ENCODE data around the gene PLAU. TPM values are rescaled to one million over a fixed set of nuclear protein-coding genes. Genes with fewer than 3 reads are reported as not detected.

Gene PLAU
- total RNA-seq, 6 experiments from 2014 or later, result 14.0 to 25.5 (median 24.0) TPM

- Mint-ChIP-seq H3K27me3 (ENCODE audit: insufficient read depth) (no peaks in the 10 kb centered on the region; the same call in 1 of the 2 replicates), H3K27ac (no peak overlapping the region), H3K9me3 (no peaks in the 10 kb centered on the region), H3K4me1 (ENCODE audit: low read depth) (peaks cover 9% of the 10 kb centered on the region), H3K4me3 (no peak overlapping the region), H3K36me3 (ENCODE audit: low read depth) (no peaks in the 10 kb centered on the region)
- DNase-seq, result no peak
- TF ChIP-seq CTCF (IDR thresholded peaks at IDR 0.05), result no peak
These were observed 21.1 kb downstream of the PLAU start for GRCh38 chr10:73931767-73932619.

GRCh38 chr10:73932620-73933112, 21.7 kb downstream of the PLAU start:
- H3K9me3 Mint-ChIP-seq, result no peaks in the 10 kb centered on the region
- no peaks in the 10 kb centered on the region for H3K36me3 Mint-ChIP-seq (ENCODE audit: low read depth)
- no peaks in the 10 kb centered on the region; the same call in 1 of the 2 replicates for H3K27me3 Mint-ChIP-seq (ENCODE audit: insufficient read depth)
- DNase-seq, result no peak
- no peak overlapping the region for H3K27ac Mint-ChIP-seq
- no peak for TF ChIP-seq CTCF (IDR thresholded peaks at IDR 0.05)
- H3K4me1 Mint-ChIP-seq (ENCODE audit: low read depth), result peaks cover 15% of the 10 kb centered on the region
- H3K4me3 Mint-ChIP-seq, result no peak overlapping the region

- Mint-ChIP-seq H3K4me1 (ENCODE audit: low read depth) (peaks cover 26% of the 10 kb centered on the region), H3K4me3 (no peak overlapping the region), H3K27me3 (ENCODE audit: insufficient read depth) (no peaks in the 10 kb centered on the region; the same call in 1 of the 2 replicates), H3K9me3 (no peaks in the 10 kb centered on the region), H3K27ac (no peak overlapping the region), H3K36me3 (ENCODE audit: low read depth) (no peaks in the 10 kb centered on the region)
- no peak for TF ChIP-seq CTCF (IDR thresholded peaks at IDR 0.05)
- no peak for DNase-seq
These were observed 23.1 kb downstream of the PLAU start for GRCh38 chr10:73934074-73934473.

GRCh38 chr10:73935895-73936294, 25.0 kb downstream of the PLAU start:
- H3K4me1 Mint-ChIP-seq (ENCODE audit: low read depth), result peaks cover 31% of the 10 kb centered on the region

More at GRCh38 chr10:73935895-73936294, 25.0 kb downstream of the PLAU start:
- Mint-ChIP-seq H3K27ac (no peak overlapping the region), H3K9me3 (no peaks in the 10 kb centered on the region), H3K4me3 (no peak overlapping the region), H3K36me3 (ENCODE audit: low read depth) (no peaks in the 10 kb centered on the region), H3K27me3 (ENCODE audit: insufficient read depth) (no peaks in the 10 kb centered on the region; the same call in 1 of the 2 replicates)
- no peak for TF ChIP-seq CTCF (IDR thresholded peaks at IDR 0.05)
- DNase-seq, result no peak
